ENCODE data around the gene PHF13. TPM values are rescaled to one million over a fixed set of nuclear protein-coding genes. Genes with fewer than 3 reads are reported as not detected.

Gene PHF13
- polyA plus RNA-seq, 1 donor (not counting 4 experiments of a cell fraction or from before 2014, with no cell fraction given): 4.5 TPM

DNA sequence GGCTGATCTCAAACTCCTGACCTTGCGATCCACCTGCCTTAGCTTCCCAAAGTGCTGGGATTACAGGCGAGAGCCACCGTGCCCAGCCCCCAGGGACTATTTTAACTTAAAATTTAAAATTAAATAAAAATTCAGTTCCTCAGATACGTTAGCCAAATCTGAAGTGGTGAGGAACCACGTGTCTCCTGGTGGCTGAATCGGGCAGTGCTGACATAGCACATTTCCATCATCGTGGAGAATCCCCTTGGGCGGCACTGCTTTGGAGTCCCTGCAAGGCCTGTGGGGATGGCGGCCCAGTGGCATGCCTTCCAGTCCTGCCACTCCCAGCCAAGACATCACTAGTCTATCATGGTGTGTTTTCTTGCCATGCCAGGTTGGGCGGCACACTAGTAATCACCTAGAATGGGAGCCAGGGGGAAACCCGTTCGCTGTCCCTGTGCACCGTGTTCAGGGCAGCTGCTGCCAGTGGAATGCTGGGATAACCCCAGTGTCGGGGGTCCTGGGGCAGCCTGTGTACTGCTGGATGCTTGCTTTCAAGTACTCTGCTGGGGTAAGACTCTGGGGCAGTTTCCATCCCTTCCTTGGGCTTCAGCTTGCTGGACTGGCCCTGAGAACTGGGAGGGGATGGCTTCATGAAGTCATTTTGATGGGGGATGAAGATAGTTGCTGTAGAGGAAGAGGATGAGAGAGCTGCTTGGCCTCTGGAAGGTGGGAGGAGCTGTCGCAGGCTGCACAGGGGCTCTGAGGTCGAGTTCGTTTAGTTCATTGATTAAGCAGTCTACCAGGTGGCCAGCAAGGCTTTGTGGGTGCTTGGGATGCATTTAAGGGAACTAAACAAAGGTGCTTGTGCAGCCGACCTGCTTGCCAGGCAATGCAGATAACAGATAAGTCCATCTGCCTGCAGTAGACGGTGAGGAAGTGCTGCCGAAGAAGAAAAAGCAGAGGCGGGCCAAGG, 29.1 kb upstream of the PHF13 start:
- no peak for FAIRE-seq
- TF ChIP-seq EZH2 (IDR thresholded peaks at IDR 0.05; ENCODE audit: low read length): no peak
- TF ChIP-seq, protein P1, sequence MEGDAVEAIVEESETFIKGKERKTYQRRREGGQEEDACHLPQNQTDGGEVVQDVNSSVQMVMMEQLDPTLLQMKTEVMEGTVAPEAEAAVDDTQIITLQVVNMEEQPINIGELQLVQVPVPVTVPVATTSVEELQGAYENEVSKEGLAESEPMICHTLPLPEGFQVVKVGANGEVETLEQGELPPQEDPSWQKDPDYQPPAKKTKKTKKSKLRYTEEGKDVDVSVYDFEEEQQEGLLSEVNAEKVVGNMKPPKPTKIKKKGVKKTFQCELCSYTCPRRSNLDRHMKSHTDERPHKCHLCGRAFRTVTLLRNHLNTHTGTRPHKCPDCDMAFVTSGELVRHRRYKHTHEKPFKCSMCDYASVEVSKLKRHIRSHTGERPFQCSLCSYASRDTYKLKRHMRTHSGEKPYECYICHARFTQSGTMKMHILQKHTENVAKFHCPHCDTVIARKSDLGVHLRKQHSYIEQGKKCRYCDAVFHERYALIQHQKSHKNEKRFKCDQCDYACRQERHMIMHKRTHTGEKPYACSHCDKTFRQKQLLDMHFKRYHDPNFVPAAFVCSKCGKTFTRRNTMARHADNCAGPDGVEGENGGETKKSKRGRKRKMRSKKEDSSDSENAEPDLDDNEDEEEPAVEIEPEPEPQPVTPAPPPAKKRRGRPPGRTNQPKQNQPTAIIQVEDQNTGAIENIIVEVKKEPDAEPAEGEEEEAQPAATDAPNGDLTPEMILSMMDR (optimal IDR thresholded peaks at IDR 0.05 in 1 of 3, IDR thresholded peaks at IDR 0.05 in 1 of 3, conservative IDR thresholded peaks at IDR 0.05 in 1 of 3; ENCODE audit: extremely low read depth in 1 of 3, insufficient read depth in 2 of 3, low read length in 3 of 3): peak in 2 of 3 experiments; percentile 9 to 18
- peaks cover 6 to 22% of the 10 kb centered on the region in 2 experiments for H3K36me3 ChIP-seq (ENCODE audit: control insufficient read depth in 2 of 2, extremely low read depth in 1 of 2, insufficient read depth in 2 of 2, low read length in 2 of 2)

DNA sequence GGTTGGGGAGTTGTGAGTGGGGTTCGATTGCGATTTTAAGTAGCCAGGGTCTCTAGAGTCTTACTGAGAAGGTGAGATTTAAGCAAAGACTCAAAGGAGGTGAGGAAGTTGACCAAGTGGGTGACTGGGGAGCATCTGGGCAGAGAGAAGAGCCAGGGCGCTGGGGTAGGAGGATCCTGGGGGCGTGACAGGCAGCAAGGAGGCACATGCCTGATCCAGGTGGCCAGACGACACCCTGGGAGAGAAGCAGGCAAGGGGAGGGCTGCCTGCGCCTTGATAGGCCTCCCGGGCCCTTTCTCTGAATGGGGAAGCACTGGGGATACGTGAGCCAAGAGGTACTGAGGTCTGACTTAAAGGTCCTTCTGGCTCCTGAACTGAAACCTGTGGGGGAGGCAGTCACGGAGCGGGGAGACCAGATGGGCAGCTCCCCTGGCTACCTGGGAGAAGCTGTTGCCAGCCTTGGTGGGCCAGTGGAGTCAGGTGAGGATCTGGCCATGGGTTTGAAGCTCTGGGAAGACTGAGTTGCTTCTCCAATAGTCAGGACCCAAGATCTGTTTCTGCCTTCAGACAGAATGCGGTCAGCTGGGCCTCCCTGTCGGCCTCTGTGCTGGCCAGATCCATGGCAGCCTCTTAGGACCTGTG, 28.3 kb upstream of the PHF13 start:
- Histone ChIP-seq H3K27ac (ENCODE audit: control insufficient read depth, insufficient read depth, low read length) (no peak overlapping the region), H3K36me3 (ENCODE audit: control insufficient read depth in 2 of 2, extremely low read depth in 1 of 2, insufficient read depth in 2 of 2, low read length in 2 of 2) (peaks cover 9 to 30% of the 10 kb centered on the region in 2 experiments), H3K9me3 (ENCODE audit: control insufficient read depth, low read depth, low read length) (no peaks in the 10 kb centered on the region), H3K9ac (ENCODE audit: control insufficient read depth, extremely low read depth, insufficient read depth, low read length) (no peak overlapping the region), H4K20me1 (ENCODE audit: control insufficient read depth, extremely low read depth, insufficient read depth, low read length) (peaks cover 23% of the 10 kb centered on the region), H3K79me2 (ENCODE audit: control insufficient read depth, insufficient read depth, low read length) (peaks cover 14% of the 10 kb centered on the region), H3K27me3 (ENCODE audit: control insufficient read depth, extremely low read depth, insufficient read depth, low read length) (no peaks in the 10 kb centered on the region), H2AFZ (ENCODE audit: control insufficient read depth, low read length) (no peak overlapping the region), H3K4me3 (ENCODE audit: control insufficient read depth in 2 of 3, extremely low read depth in 1 of 3, insufficient read depth in 2 of 3, low read depth in 1 of 3, low read length in 3 of 3) (no peak overlapping the region), H3K9me1 (ENCODE audit: control insufficient read depth, extremely low read depth, insufficient read depth, low read length) (peaks cover 7% of the 10 kb centered on the region), H3K4me1 (ENCODE audit: control insufficient read depth, extremely low read depth, insufficient read depth, low read length) (peaks cover 52% of the 10 kb centered on the region), H3K4me2 (ENCODE audit: control insufficient read depth, extremely low read depth, insufficient read depth, low read depth, low read length) (no peak overlapping the region)
- no peak for FAIRE-seq
- TF ChIP-seq EZH2 (IDR thresholded peaks at IDR 0.05; ENCODE audit: low read length): no peak
- TF ChIP-seq, protein P1 (optimal IDR thresholded peaks at IDR 0.05 in 1 of 3, IDR thresholded peaks at IDR 0.05 in 1 of 3, conservative IDR thresholded peaks at IDR 0.05 in 1 of 3; ENCODE audit: extremely low read depth in 1 of 3, insufficient read depth in 2 of 3, low read length in 3 of 3): no peak
- dilution Hi-C loops (cut with MboI; ENCODE audit: extremely low pct_ligation_motif_present, low sequenced_read_pairs): no loop called here
- DNase-seq (ENCODE audit: low read depth, low spot score): no peak

More for the DNA sequence above, 29.1 kb upstream of the PHF13 start:
- no peak overlapping the region for H3K4me3 ChIP-seq (ENCODE audit: control insufficient read depth in 2 of 3, extremely low read depth in 1 of 3, insufficient read depth in 2 of 3, low read depth in 1 of 3, low read length in 3 of 3)
- peaks cover 18% of the 10 kb centered on the region for H3K79me2 ChIP-seq (ENCODE audit: control insufficient read depth, insufficient read depth, low read length)
- no peak overlapping the region for H3K4me2 ChIP-seq (ENCODE audit: control insufficient read depth, extremely low read depth, insufficient read depth, low read depth, low read length)
- peaks cover 47% of the 10 kb centered on the region for H3K4me1 ChIP-seq (ENCODE audit: control insufficient read depth, extremely low read depth, insufficient read depth, low read length)
- H4K20me1 ChIP-seq (ENCODE audit: control insufficient read depth, extremely low read depth, insufficient read depth, low read length): peaks cover 21% of the 10 kb centered on the region
- H3K9ac ChIP-seq (ENCODE audit: control insufficient read depth, extremely low read depth, insufficient read depth, low read length): no peak overlapping the region
- dilution Hi-C loops (cut with MboI; ENCODE audit: extremely low pct_ligation_motif_present, low sequenced_read_pairs): no loop called here
- H3K9me1 ChIP-seq (ENCODE audit: control insufficient read depth, extremely low read depth, insufficient read depth, low read length): peaks cover 7% of the 10 kb centered on the region
- no peak overlapping the region for H3K27ac ChIP-seq (ENCODE audit: control insufficient read depth, insufficient read depth, low read length)
- no peaks in the 10 kb centered on the region for H3K9me3 ChIP-seq (ENCODE audit: control insufficient read depth, low read depth, low read length)
- no peak overlapping the region for H2AFZ ChIP-seq (ENCODE audit: control insufficient read depth, low read length)
- DNase-seq (ENCODE audit: low read depth, low spot score): no peak
- H3K27me3 ChIP-seq (ENCODE audit: control insufficient read depth, extremely low read depth, insufficient read depth, low read length): no peaks in the 10 kb centered on the region
